Gastroesophageal sphincter (tissue), 4 donors: ENCODE data around the gene GCSAM. TPM values are rescaled to one million over a fixed set of nuclear protein-coding genes. Genes with fewer than 3 reads are reported as not detected.

Experiments
- ATAC-seq: fragments of 150-250 bp; one replicate; pipeline ENCODE4 v1.9.1; 2016; ENCODE audit warnings: mild to moderate bottlenecking, moderate library complexity
- H3K27ac ChIP-seq, 4 donors: fragments of 200-600 bp; sonication (generic) in 3 of 4; 1 replicate in 3 of 4; 2 replicates in 1 of 4; pipeline ENCODE4 v1.5.1; 2016 to 2019
- H3K27me3 ChIP-seq: fragments of 200-600 bp; sonication (generic); one replicate; pipeline ENCODE4 v1.5.1; 2019
- H3K36me3 ChIP-seq, 2 donors: fragments of 200-600 bp; sonication (generic); one replicate each; pipeline ENCODE4 v1.5.1; 2019; ENCODE audit warnings: control low read depth in 1 of 2
- H3K4me1 ChIP-seq, 3 donors: fragments of 200-600 bp; sonication (generic); 1 replicate in 2 of 3; 2 replicates in 1 of 3; pipeline ENCODE4 v1.5.1; 2016 to 2019; ENCODE audit warnings: control low read depth in 2 of 3
- H3K4me3 ChIP-seq, 2 donors: fragments of 200-600 bp; sonication (generic); one replicate each; pipeline ENCODE4 v1.5.1; 2019; ENCODE audit warnings: mild to moderate bottlenecking in 1 of 2, moderate library complexity in 1 of 2
- H3K9me3 ChIP-seq, 3 donors: fragments of 200-600 bp; sonication (generic); one replicate each; pipeline ENCODE4 v1.5.1; 2017 to 2019; ENCODE audit warnings: control low read depth in 2 of 3
- CTCF ChIP-seq, 4 experiments: fragments of 200-600 bp in 2 of 4; fragments of 450-650 bp in 2 of 4; sonication (generic) in 1 of 4; IDR thresholded peaks; one replicate each; pipeline ENCODE4 v1.5.1; 2017 to 2019; ENCODE audit warnings: antibody characterized with exemption in 4 of 4, mild to moderate bottlenecking in 2 of 4, moderate library complexity in 2 of 4
- EP300 ChIP-seq: sonication (generic); formaldehyde crosslinking; IDR thresholded peaks from one replicate; pipeline ENCODE4 v1.6.1; 2017; ENCODE audit warnings: antibody characterized with exemption, mild to moderate bottlenecking
- POLR2A ChIP-seq, 2 donors: fragments of 450-650 bp; IDR thresholded peaks; one replicate each; pipeline ENCODE4 v1.6.1; 2017; ENCODE audit warnings: antibody characterized with exemption in 2 of 2, mild to moderate bottlenecking in 2 of 2, moderate library complexity in 1 of 2
- POLR2AphosphoS5 ChIP-seq: sonication (generic); formaldehyde crosslinking; IDR thresholded peaks from one replicate; pipeline ENCODE4 v1.6.1; 2017; ENCODE audit warnings: antibody characterized with exemption
- whole genome bisulfite sequencing, 2 donors: methylation state at CpG; one replicate each; pipeline ENCODE4 v1.1.5; 2018; ENCODE audit warnings: low coverage in 1 of 2; 5-methylcytosine and 5-hydroxymethylcytosine counted together
- total RNA-seq, 4 donors: library from RNA; depleted of rRNA; stranded (reverse); fragments of >200 nt; gene quantifications; one replicate each; pipeline ENCODE4 v1.1.0, GENCODE V29; 2016

The GCSAM gene
- total RNA-seq, 4 donors from 2014 or later = 0.42 TPM; not detected in 3

GRCh38 chr3:112140584-112140983 lies 7.5 kb upstream of the GCSAM start:
- Histone ChIP-seq H3K27me3 (no peaks in the 10 kb centered on the region), H3K36me3 (no peaks in the 10 kb centered on the region), H3K9me3 (no peaks in the 10 kb centered on the region), H3K4me3 (no peak overlapping the region), H3K4me1 (no peaks in the 10 kb centered on the region), H3K27ac (no peak overlapping the region)
- no peak for TF ChIP-seq POLR2A (IDR thresholded peaks at IDR 0.05)
- TF ChIP-seq POLR2AphosphoS5 = no peak
- TF ChIP-seq EP300 = no peak
- no peak for TF ChIP-seq CTCF (IDR thresholded peaks at IDR 0.05)
- ATAC-seq = no peak
- 74 to 90% methylated on average over 1 of the region's 1 CpG for WGBS, 2 donors

GRCh38 chr3:112138219-112138969 lies 5.3 kb upstream of the GCSAM start:
- 6 to 56% methylated on average over 1 of the region's 1 CpG for WGBS, 2 donors
- Histone ChIP-seq H3K4me3 (no peak overlapping the region), H3K27ac (no peak overlapping the region), H3K36me3 (no peaks in the 10 kb centered on the region), H3K4me1 (no peaks in the 10 kb centered on the region), H3K27me3 (no peaks in the 10 kb centered on the region), H3K9me3 (no peaks in the 10 kb centered on the region)
- no peak for ATAC-seq
- TF ChIP-seq POLR2AphosphoS5 = no peak

GRCh38 chr3:112137781-112138180 lies 4.7 kb upstream of the GCSAM start:
- H3K4me1 ChIP-seq = no peaks in the 10 kb centered on the region

GRCh38 chr3:112136959-112137693 lies 4.1 kb upstream of the GCSAM start:
- Histone ChIP-seq H3K27me3 (no peaks in the 10 kb centered on the region), H3K36me3 (no peaks in the 10 kb centered on the region), H3K4me1 (no peaks in the 10 kb centered on the region), H3K27ac (no peak overlapping the region), H3K9me3 (no peaks in the 10 kb centered on the region), H3K4me3 (no peak overlapping the region)
- TF ChIP-seq POLR2AphosphoS5 (no peak), EP300 (no peak), CTCF (IDR thresholded peaks at IDR 0.05) (no peak), POLR2A (IDR thresholded peaks at IDR 0.05) (no peak)
- WGBS, 2 donors = 8 to 17% methylated on average over 4 to 5 of the region's 5 CpGs
- ATAC-seq = no peak

More at GRCh38 chr3:112137781-112138180, 4.7 kb upstream of the GCSAM start:
- Histone ChIP-seq H3K4me3 (no peak overlapping the region), H3K27ac (no peak overlapping the region), H3K9me3 (no peaks in the 10 kb centered on the region), H3K36me3 (no peaks in the 10 kb centered on the region), H3K27me3 (no peaks in the 10 kb centered on the region)
- 44 to 51% methylated on average over 2 to 4 of the region's 4 CpGs for WGBS, 2 donors
- no peak for TF ChIP-seq CTCF (IDR thresholded peaks at IDR 0.05)
- no peak for TF ChIP-seq EP300
- no peak for TF ChIP-seq POLR2A (IDR thresholded peaks at IDR 0.05)
- no peak for TF ChIP-seq POLR2AphosphoS5
- no peak for ATAC-seq

- Histone ChIP-seq H3K4me3 (no peak overlapping the region), H3K36me3 (no peaks in the 10 kb centered on the region), H3K27me3 (no peaks in the 10 kb centered on the region), H3K9me3 (no peaks in the 10 kb centered on the region), H3K4me1 (no peaks in the 10 kb centered on the region), H3K27ac (no peak overlapping the region)
- 20 to 35% methylated on average over 1 of the region's 1 CpG for WGBS, 2 donors
- ATAC-seq = no peak
- TF ChIP-seq POLR2A (IDR thresholded peaks at IDR 0.05) (no peak), EP300 (no peak), POLR2AphosphoS5 (no peak), CTCF (IDR thresholded peaks at IDR 0.05) (no peak)
These were observed 3.0 kb upstream of the GCSAM start for GRCh38 chr3:112136046-112136445.
